Lower leg skin (tissue), 3 donors: ENCODE results near the gene TLE2.

Experiments used
- POLR2A ChIP-seq, 2 donors: fragments of 450-650 bp; IDR thresholded peaks; one replicate each; pipeline ENCODE4 v1.6.1; 2016 to 2017; ENCODE audit warnings: antibody characterized with exemption in 2 of 2, mild to moderate bottlenecking in 1 of 2, moderate library complexity in 1 of 2
- TF ChIP-seq, protein P1 (sequence below), 3 donors: fragments of 450-650 bp; IDR thresholded peaks; one replicate each; pipeline ENCODE4 v1.5.1; 2016; ENCODE audit warnings: antibody characterized with exemption in 3 of 3, mild to moderate bottlenecking in 3 of 3, moderate library complexity in 2 of 3

DNA sequence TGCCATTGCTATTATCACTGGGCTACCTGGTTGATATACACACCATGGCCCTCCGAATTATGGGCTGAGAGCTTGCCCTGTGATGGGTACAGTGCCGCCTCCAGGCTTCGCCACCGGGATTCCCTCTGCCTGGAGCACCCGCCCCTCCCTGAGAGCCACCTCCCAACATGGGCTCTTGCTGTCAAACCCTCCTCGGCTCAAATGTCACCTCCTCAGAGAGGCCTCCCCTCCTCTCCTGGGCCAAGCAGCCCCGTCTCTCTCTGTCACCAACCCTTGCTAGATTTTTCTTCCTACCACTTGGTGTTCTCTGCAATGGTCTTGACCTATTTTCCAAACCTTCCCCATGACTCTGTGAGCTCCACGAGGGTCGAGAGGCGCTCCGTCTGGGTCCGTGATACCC is 12.2 kb upstream of the TLE2 start:
- TF ChIP-seq, protein P1, sequence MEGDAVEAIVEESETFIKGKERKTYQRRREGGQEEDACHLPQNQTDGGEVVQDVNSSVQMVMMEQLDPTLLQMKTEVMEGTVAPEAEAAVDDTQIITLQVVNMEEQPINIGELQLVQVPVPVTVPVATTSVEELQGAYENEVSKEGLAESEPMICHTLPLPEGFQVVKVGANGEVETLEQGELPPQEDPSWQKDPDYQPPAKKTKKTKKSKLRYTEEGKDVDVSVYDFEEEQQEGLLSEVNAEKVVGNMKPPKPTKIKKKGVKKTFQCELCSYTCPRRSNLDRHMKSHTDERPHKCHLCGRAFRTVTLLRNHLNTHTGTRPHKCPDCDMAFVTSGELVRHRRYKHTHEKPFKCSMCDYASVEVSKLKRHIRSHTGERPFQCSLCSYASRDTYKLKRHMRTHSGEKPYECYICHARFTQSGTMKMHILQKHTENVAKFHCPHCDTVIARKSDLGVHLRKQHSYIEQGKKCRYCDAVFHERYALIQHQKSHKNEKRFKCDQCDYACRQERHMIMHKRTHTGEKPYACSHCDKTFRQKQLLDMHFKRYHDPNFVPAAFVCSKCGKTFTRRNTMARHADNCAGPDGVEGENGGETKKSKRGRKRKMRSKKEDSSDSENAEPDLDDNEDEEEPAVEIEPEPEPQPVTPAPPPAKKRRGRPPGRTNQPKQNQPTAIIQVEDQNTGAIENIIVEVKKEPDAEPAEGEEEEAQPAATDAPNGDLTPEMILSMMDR (IDR thresholded peaks at IDR 0.05) = no peak
- TF ChIP-seq POLR2A (IDR thresholded peaks at IDR 0.05) = no peak
